ENCODE results near the gene TBC1D16. TPM values are rescaled to one million over a fixed set of nuclear protein-coding genes. Genes with fewer than 3 reads are reported as not detected.

Gene TBC1D16
- total and polyA plus RNA-seq, 2 donors: 15.8 to 21.5 TPM

DNA sequence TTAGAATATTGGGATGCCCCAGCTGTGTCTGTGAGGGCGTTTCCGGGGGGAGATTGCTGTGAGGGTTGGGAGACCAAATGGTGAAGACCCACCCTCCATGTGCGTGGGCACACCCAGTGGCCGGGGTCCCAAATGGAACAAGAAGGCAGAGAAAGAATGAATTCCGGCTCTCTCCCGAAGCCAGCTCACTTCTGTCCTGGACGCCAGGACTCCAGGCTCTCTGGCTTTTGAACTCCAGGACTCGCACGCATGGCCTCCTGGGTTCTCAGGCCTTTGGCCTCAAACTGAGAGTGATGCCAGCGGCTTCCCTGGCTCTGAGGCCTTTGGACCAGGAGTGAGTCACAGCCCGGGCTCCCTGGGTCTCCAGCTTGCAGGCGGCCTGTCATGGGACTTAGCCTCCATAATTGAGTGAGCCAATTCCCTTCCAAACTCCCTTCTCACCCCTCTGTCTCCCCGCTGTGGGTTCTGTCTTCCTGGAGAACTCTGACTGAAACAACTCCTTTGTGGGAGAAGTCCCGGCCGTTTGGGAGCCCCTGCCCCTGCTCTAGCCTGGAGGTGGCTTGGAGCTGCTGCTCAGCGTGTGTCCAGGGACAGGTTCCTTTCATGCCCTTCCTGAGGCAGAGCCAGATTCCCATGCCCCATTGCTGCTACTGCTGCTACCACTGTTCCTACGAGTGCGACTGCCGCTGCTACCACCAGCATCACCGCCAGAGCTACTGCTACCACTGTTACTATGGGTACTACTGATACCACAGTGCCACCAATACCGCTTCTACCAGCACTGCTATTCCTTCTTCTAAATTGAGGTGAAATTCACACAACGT is 146.6 kb downstream of the TBC1D16 start:
- no peak for DNase-seq (ENCODE audit: extremely low spot score)
- H3K36me3 ChIP-seq (ENCODE audit: insufficient read depth): no peaks in the 10 kb centered on the region
- 88% methylated on average over 22 of the region's 22 CpGs for WGBS
- no peak overlapping the region for H3K27ac ChIP-seq (ENCODE audit: low read depth)
- no peak overlapping the region for H3K4me3 ChIP-seq (ENCODE audit: low read depth, low read length)
- H3K4me1 ChIP-seq (ENCODE audit: insufficient read depth): no peaks in the 10 kb centered on the region

DNA sequence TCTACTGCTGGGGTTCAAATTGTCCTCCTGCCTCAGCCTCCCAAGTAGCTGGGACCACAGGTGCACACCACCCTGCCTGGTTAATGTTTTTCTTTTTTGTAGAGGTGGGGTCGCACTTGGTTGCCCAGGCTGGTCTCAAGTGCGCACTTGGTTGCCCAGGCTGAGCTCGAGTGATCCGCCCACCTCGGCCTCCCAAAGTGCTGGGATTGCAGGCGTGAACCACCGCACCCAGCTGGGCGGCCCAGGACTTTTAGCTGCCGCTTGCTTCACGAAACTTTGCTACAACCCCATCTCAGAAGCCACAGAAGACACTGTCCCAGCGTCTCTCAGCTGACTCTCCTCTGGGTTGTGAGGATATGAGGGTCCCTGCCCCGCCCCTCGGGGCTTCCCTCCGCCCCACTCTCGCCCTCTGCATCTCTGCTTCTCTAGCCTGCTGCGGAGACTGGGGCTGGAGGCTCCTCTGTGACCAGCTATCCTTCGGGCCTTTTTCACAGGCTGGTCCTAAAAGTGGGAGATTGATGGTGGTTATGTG is 147.6 kb downstream of the TBC1D16 start:
- WGBS: 91% methylated on average over 17 of the region's 17 CpGs
- Histone ChIP-seq H3K27ac (ENCODE audit: low read depth) (no peak overlapping the region), H3K36me3 (ENCODE audit: insufficient read depth) (no peaks in the 10 kb centered on the region), H3K4me3 (ENCODE audit: low read depth, low read length) (no peak overlapping the region), H3K4me1 (ENCODE audit: insufficient read depth) (no peaks in the 10 kb centered on the region)
- DNase-seq (ENCODE audit: extremely low spot score): no peak

DNA sequence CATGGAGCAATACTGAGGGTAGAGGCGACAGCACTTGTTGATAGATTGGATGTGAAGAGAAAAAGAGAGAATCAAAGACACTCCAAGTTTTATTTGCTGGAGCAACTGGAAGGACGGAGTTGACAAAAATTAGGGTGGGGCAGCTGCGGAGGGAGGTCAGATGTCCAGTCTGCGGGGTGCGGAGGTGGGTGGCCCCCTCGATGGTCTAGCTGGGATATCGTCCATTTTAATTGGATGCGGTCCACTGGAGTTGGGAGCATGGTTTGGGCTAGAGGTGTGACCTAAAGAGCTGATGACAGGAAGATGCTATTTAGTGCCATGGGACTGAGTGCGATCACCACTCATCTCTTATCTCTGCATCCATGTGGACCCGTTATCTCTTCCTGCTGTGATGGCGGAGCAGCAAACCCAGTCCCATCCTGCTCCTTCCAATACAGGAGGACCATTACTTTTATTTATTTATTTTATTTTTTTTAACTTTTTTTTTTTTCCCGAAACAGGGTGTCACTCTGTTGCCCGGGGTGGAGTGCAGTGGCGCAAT is 148.2 kb downstream of the TBC1D16 start:
- H3K4me1 ChIP-seq (ENCODE audit: insufficient read depth): no peaks in the 10 kb centered on the region
- H3K27ac ChIP-seq (ENCODE audit: low read depth): no peak overlapping the region
- H3K36me3 ChIP-seq (ENCODE audit: insufficient read depth): no peaks in the 10 kb centered on the region
- H3K4me3 ChIP-seq (ENCODE audit: low read depth, low read length): no peak overlapping the region
- no peak for DNase-seq (ENCODE audit: extremely low spot score)
- WGBS: 70% methylated on average over 14 of the region's 14 CpGs

DNA sequence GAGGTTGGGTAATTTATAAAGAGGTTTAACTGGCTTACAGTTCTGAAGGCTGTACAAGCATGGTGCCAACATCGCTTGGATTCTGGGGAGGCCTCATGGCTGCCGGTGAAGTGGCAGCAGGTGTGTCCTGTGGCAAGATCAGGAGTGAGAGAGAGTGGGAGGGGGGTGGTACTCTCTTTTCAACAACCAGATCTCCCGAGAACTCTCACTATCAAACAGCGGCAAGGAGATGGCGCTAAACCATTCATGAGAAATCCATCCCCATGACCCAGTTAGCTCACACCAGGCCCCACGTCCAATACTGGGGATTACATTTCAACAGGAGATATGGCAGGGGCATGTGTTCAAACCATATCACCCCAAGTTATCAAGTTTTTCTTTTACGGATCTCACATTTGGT is 152.5 kb downstream of the TBC1D16 start:
- no peak for DNase-seq (ENCODE audit: extremely low spot score)
- 70% methylated on average over 7 of the region's 7 CpGs for WGBS
- no peaks in the 10 kb centered on the region for H3K36me3 ChIP-seq (ENCODE audit: insufficient read depth)
- H3K27ac ChIP-seq (ENCODE audit: low read depth): no peak overlapping the region
- H3K4me3 ChIP-seq (ENCODE audit: low read depth, low read length): no peak overlapping the region
- H3K4me1 ChIP-seq (ENCODE audit: insufficient read depth): no peaks in the 10 kb centered on the region

Other genes with a start within 250 kb of the TBC1D16 start
- gene CBX8, start 238.8 kb downstream of the TBC1D16 start, total RNA-seq: 4.4 TPM
- gene CBX8, start 238.8 kb downstream of the TBC1D16 start, polyA plus RNA-seq: 3.6 TPM
- gene CBX4, start 196.4 kb downstream of the TBC1D16 start, total RNA-seq: 8.2 TPM
- 14.7 TPM for gene CBX4, start 196.4 kb downstream of the TBC1D16 start, polyA plus RNA-seq
- gene CCDC40, start 770 bp upstream of the TBC1D16 start, total RNA-seq: 8.0 TPM
- 2.2 TPM for gene CCDC40, start 770 bp upstream of the TBC1D16 start, polyA plus RNA-seq
- 21.4 TPM for gene GAA, start 65.7 kb upstream of the TBC1D16 start, total RNA-seq
- gene GAA, start 65.7 kb upstream of the TBC1D16 start, polyA plus RNA-seq: 54.4 TPM
- gene EIF4A3, start 111.3 kb upstream of the TBC1D16 start, total RNA-seq: 59.5 TPM
- 80.3 TPM for gene EIF4A3, start 111.3 kb upstream of the TBC1D16 start, polyA plus RNA-seq
- gene CARD14, start 134.2 kb upstream of the TBC1D16 start, total RNA-seq: 3.3 TPM
- gene CARD14, start 134.2 kb upstream of the TBC1D16 start, polyA plus RNA-seq: 1.2 TPM
- gene SGSH, start 184.5 kb upstream of the TBC1D16 start, total RNA-seq: 8.4 TPM
- gene SGSH, start 184.5 kb upstream of the TBC1D16 start, polyA plus RNA-seq: 30.6 TPM
- 9.2 TPM for gene SLC26A11, start 184.6 kb upstream of the TBC1D16 start, total RNA-seq
- 14.2 TPM for gene SLC26A11, start 184.6 kb upstream of the TBC1D16 start, polyA plus RNA-seq
- gene RNF213, start 225.0 kb upstream of the TBC1D16 start, total RNA-seq: 81.5 TPM
- gene RNF213, start 225.0 kb upstream of the TBC1D16 start, polyA plus RNA-seq: 37.2 TPM